Activated naive CD8-positive, alpha-beta T cell treated with anti-CD3 and anti-CD28 coated beads, Interleukin-2, amount 50 U/mL, for 16 hours (primary cell): ENCODE data around the gene RAB3IL1.

Experiments used
- DNase-seq: peaks from one replicate; pipeline ENCODE4 v3.0.0-alpha.2; 2020; ENCODE audit warnings: low read depth, low spot score

The RAB3IL1 gene

GRCh38 chr11:61866958-61867343 lies 50.4 kb downstream of the RAB3IL1 start:
- DNase-seq, result no peak

GRCh38 chr11:61866231-61866957 lies 51.0 kb downstream of the RAB3IL1 start:
- no peak for DNase-seq

- DNase-seq, result no peak
Measured at GRCh38 chr11:61864814-61865775, 52.3 kb downstream of the RAB3IL1 start.

GRCh38 chr11:61863548-61864081 lies 53.8 kb downstream of the RAB3IL1 start:
- no peak for DNase-seq

GRCh38 chr11:61862714-61863547 lies 54.4 kb downstream of the RAB3IL1 start:
- DNase-seq, result no peak

- DNase-seq, result no peak
Measured at GRCh38 chr11:61861634-61862033, 55.7 kb downstream of the RAB3IL1 start.

GRCh38 chr11:61860054-61860903 lies 57.1 kb downstream of the RAB3IL1 start:
- DNase-seq, result no peak

GRCh38 chr11:61855939-61856680 lies 61.3 kb downstream of the RAB3IL1 start:
- DNase-seq, result no peak

- DNase-seq, result no peak
Measured at GRCh38 chr11:61854966-61855714, 62.2 kb downstream of the RAB3IL1 start.

- no peak for DNase-seq
Measured at GRCh38 chr11:61854206-61854895, 63.0 kb downstream of the RAB3IL1 start.

- no peak for DNase-seq
Measured at GRCh38 chr11:61853698-61854169, 63.6 kb downstream of the RAB3IL1 start.

- no peak for DNase-seq
Measured at GRCh38 chr11:61851900-61852295, 65.5 kb downstream of the RAB3IL1 start.

GRCh38 chr11:61851113-61851899 lies 66.1 kb downstream of the RAB3IL1 start:
- DNase-seq, result no peak

GRCh38 chr11:61850687-61851086 lies 66.7 kb downstream of the RAB3IL1 start:
- no peak for DNase-seq

- no peak for DNase-seq
Measured at GRCh38 chr11:61848631-61849030, 68.7 kb downstream of the RAB3IL1 start.

- no peak for DNase-seq
Measured at GRCh38 chr11:61847914-61848581, 69.3 kb downstream of the RAB3IL1 start.
